Endodermal cell (in vitro differentiated cells): ENCODE results near the gene UVRAG. TPM values are rescaled to one million over a fixed set of nuclear protein-coding genes. Genes with fewer than 3 reads are reported as not detected.

Experiments used
- DNase-seq: peaks from one replicate; pipeline ENCODE4 v3.0.0-alpha.2; 2017
- H3K27ac ChIP-seq: 2 replicates; pipeline ENCODE4 v1.5.1; 2013; ENCODE audit warnings: mild to moderate bottlenecking, low read depth, low read length, moderate library complexity
- H3K27me3 ChIP-seq: 2 replicates; pipeline ENCODE4 v1.6.1; 2013; ENCODE audit warnings: mild to moderate bottlenecking, low read length, moderate library complexity; ENCODE audit not compliant: insufficient read depth, control insufficient read depth, poor library complexity, severe bottlenecking
- H3K36me3 ChIP-seq: 2 replicates; pipeline ENCODE4 v1.7.0; 2013; ENCODE audit warnings: mild to moderate bottlenecking, low read length, moderate library complexity; ENCODE audit not compliant: control insufficient read depth, insufficient read depth
- H3K4me1 ChIP-seq: one replicate; pipeline ENCODE4 v1.7.0; 2013; ENCODE audit warnings: low read length; ENCODE audit not compliant: control insufficient read depth, insufficient read depth
- H3K4me3 ChIP-seq: 2 replicates; pipeline ENCODE4 v1.5.1; 2013; ENCODE audit warnings: mild to moderate bottlenecking, low read length, moderate library complexity
- H3K9ac ChIP-seq: 2 replicates; pipeline ENCODE4 v1.6.1; 2013; ENCODE audit warnings: mild to moderate bottlenecking, low read length, moderate library complexity; ENCODE audit not compliant: poor library complexity, severe bottlenecking; ENCODE audit errors: extremely low read depth
- H3K9me3 ChIP-seq: 2 replicates; pipeline ENCODE4 v1.6.1; 2013; ENCODE audit warnings: mild to moderate bottlenecking, low read length, moderate library complexity; ENCODE audit not compliant: control insufficient read depth
- H3K27ac Mint-ChIP-seq: 2 replicates; pipeline ENCODE4 v1.8.0; 2020; ENCODE audit warnings: mixed read lengths
- H3K27me3 Mint-ChIP-seq: 2 replicates; pipeline ENCODE4 v1.8.0; 2021; ENCODE audit warnings: mild to moderate bottlenecking, mixed read lengths; ENCODE audit not compliant: insufficient read depth
- H3K36me3 Mint-ChIP-seq: 2 replicates; pipeline ENCODE4 v1.8.0; 2020; ENCODE audit warnings: low read depth, mixed read lengths
- H3K4me1 Mint-ChIP-seq: 2 replicates; pipeline ENCODE4 v1.8.0; 2020; ENCODE audit warnings: mixed read lengths
- H3K4me3 Mint-ChIP-seq: 2 replicates; pipeline ENCODE4 v1.8.0; 2020; ENCODE audit warnings: mild to moderate bottlenecking, moderate library complexity, mixed read lengths
- H3K9me3 Mint-ChIP-seq: 2 replicates; pipeline ENCODE4 v1.8.0; 2020; ENCODE audit warnings: mild to moderate bottlenecking, mixed read lengths
- CTCF ChIP-seq: fragments of 200-600 bp; sonication (generic); conservative IDR thresholded peaks from 2 replicates; pipeline ENCODE4 v1.5.0; 2021; ENCODE audit warnings: antibody characterized with exemption, mild to moderate bottlenecking
- WGBS, 2 experiments: methylation state at CpG; one replicate each; pipeline versions ENCODE4 v1.1.5 to v1.1.7; 2013; ENCODE audit warnings: missing lambda C conversion rate in 2 of 2, mixed read lengths in 1 of 2; ENCODE audit not compliant: insufficient coverage in 1 of 2, insufficient read length in 1 of 2; 5-methylcytosine and 5-hydroxymethylcytosine counted together
- total RNA-seq, 2 donors: library from RNA; stranded (reverse); fragmentation: NEBNext Ultra II Directional in 1 of 2; extraction: Animal tissue kit (Norgen Biotek cat#: 25700) in 1 of 2; gene quantifications; 2 replicates in 1 of 2; 3 replicates in 1 of 2; pipeline ENCODE4 v1.2.1, GENCODE V29; 2021

The UVRAG gene
- total RNA-seq, 2 donors from 2014 or later, result 19.7 to 34.9 TPM

- DNase-seq, result no peak
- H3K27ac ChIP-seq, result no peak overlapping the region
- Mint-ChIP-seq H3K27me3 (no peaks in the 10 kb centered on the region), H3K9me3 (no peaks in the 10 kb centered on the region), H3K27ac (no peak overlapping the region), H3K36me3 (no peaks in the 10 kb centered on the region), H3K4me1 (no peaks in the 10 kb centered on the region), H3K4me3 (no peak overlapping the region)
- no peaks in the 10 kb centered on the region for H3K27me3 ChIP-seq
- H3K9me3 ChIP-seq, result no peaks in the 10 kb centered on the region
- H3K36me3 ChIP-seq, result no peaks in the 10 kb centered on the region
- no peak for TF ChIP-seq CTCF
- no peak overlapping the region for H3K4me3 ChIP-seq
- whole genome bisulfite sequencing, 2 experiments, result no CpG with 5 or more reads among the region's 1 CpG
- no peak overlapping the region for H3K9ac ChIP-seq
- no peaks in the 10 kb centered on the region for H3K4me1 ChIP-seq
Measured at GRCh38 chr11:75920848-75921247, 105.8 kb downstream of the UVRAG start.

- H3K9me3 Mint-ChIP-seq, result no peaks in the 10 kb centered on the region
- H3K9ac ChIP-seq, result no peak overlapping the region
- no peaks in the 10 kb centered on the region for H3K4me1 ChIP-seq
- H3K4me3 Mint-ChIP-seq, result no peak overlapping the region
- no peaks in the 10 kb centered on the region for H3K27me3 Mint-ChIP-seq
- no peaks in the 10 kb centered on the region for H3K27me3 ChIP-seq
- H3K4me3 ChIP-seq, result no peak overlapping the region
- no peaks in the 10 kb centered on the region for H3K36me3 Mint-ChIP-seq
- H3K36me3 ChIP-seq, result no peaks in the 10 kb centered on the region
- no peak overlapping the region for H3K27ac ChIP-seq
- no peak overlapping the region for H3K27ac Mint-ChIP-seq
- no peaks in the 10 kb centered on the region for H3K4me1 Mint-ChIP-seq
- 90 to 100% methylated on average over 1 of the region's 3 CpGs for WGBS, 2 experiments
- no peak for TF ChIP-seq CTCF
- no peak for DNase-seq
- no peaks in the 10 kb centered on the region for H3K9me3 ChIP-seq
Measured at GRCh38 chr11:75921808-75922207, 106.8 kb downstream of the UVRAG start.

- H3K4me1 Mint-ChIP-seq, result no peaks in the 10 kb centered on the region
- WGBS, 2 experiments, result 91 to 97% methylated on average over 3 to 5 of the region's 6 CpGs
- H3K27me3 ChIP-seq, result no peaks in the 10 kb centered on the region
- no peaks in the 10 kb centered on the region for H3K36me3 Mint-ChIP-seq
- no peaks in the 10 kb centered on the region for H3K36me3 ChIP-seq
- no peak for DNase-seq
- H3K9me3 ChIP-seq, result no peaks in the 10 kb centered on the region
- no peak overlapping the region for H3K9ac ChIP-seq
- no peaks in the 10 kb centered on the region for H3K4me1 ChIP-seq
- H3K27ac Mint-ChIP-seq, result no peak overlapping the region
- no peaks in the 10 kb centered on the region for H3K9me3 Mint-ChIP-seq
- no peak overlapping the region for H3K4me3 Mint-ChIP-seq
- H3K4me3 ChIP-seq, result no peak overlapping the region
- no peaks in the 10 kb centered on the region for H3K27me3 Mint-ChIP-seq
- H3K27ac ChIP-seq, result no peak overlapping the region
- no peak for TF ChIP-seq CTCF
Measured at GRCh38 chr11:75924966-75925784, 110.2 kb downstream of the UVRAG start.
